ENCODE results near the gene NTNG1.

- TF ChIP-seq POLR2A (IDR thresholded peaks at IDR 0.05; ENCODE audit: low read length) = no peak
- no peak for TF ChIP-seq GATA1 (IDR thresholded peaks at IDR 0.05; ENCODE audit: low read depth, low read length)
Observed at GRCh38 chr1:107100331-107100984, 40.4 kb upstream of the NTNG1 start.

Measured in erythroblast (primary cell).